ENCODE results near the gene ACTL10.

DNA sequence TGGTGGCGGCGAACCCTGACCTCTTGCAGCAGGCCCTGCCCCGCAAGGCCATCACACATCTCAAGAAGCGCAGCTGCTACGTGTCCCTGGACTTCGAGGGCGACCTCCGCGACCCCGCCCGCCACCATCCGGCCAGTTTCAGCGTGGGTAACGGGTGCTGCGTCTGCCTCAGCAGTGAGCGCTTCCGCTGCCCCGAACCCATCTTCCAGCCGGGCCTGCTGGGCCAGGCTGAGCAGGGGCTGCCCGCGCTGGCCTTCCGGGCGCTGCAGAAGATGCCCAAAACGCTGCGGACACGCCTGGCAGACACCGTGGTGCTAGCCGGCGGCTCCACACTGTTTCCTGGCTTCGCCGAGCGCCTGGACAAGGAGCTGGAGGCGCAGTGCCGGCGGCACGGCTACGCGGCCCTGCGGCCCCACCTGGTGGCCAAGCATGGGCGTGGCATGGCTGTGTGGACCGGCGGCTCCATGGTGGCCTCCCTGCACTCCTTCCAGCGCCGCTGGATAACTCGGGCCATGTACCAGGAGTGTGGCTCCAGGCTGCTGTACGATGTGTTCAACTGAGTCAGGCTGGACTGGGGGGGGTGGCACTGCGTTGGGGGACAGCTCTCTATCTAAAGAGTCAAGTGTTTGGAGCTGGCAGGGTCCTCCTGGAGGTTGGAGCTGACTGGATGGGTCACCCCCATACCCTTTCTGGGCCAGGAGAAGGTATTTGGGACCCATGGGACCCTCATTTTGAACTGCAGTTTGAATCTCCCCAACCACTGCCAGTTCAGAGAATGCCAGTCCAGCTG lies 1.1 kb downstream of the ACTL10 start:
- no peak for TF ChIP-seq NR3C1 (CRISPR knock-in tag; conservative IDR thresholded peaks at IDR 0.05; ENCODE audit: low read depth)
- TF ChIP-seq NFE2L1 (CRISPR knock-in tag; IDR thresholded peaks at IDR 0.05), result peak; percentile 54; the same call in 1 of the 2 replicates
- 0 out of 2 replicates have a peak, but pooled peaks have one; percentile 48 for TF ChIP-seq CBFB (CRISPR knock-in tag; IDR thresholded peaks at IDR 0.05; ENCODE audit: low read depth)

Data from WTC11 (cell line).